IMR-90 (cell line): ENCODE measurements around the gene IQGAP2.

Experiments used
- BHLHE40 ChIP-seq: fragments of 150-350 bp; IDR thresholded peaks from 2 replicates; pipeline ENCODE4 v1.6.1; 2016; ENCODE audit warnings: mild to moderate bottlenecking, low read depth, low read length
- CEBPB ChIP-seq: IDR thresholded peaks from 2 replicates; pipeline ENCODE4 v1.6.1; 2012; ENCODE audit warnings: low read depth, low read length, improper control_type of control experiment
- CHD1 ChIP-seq: IDR thresholded peaks from 2 replicates; pipeline ENCODE4 v1.6.1; 2012; ENCODE audit warnings: low read depth, low read length, improper control_type of control experiment
- MAZ ChIP-seq: IDR thresholded peaks from 2 replicates; pipeline ENCODE4 v1.6.1; 2012; ENCODE audit warnings: low read depth, mild to moderate bottlenecking, low read length, improper control_type of control experiment, moderate library complexity, borderline replicate concordance
- MXI1 ChIP-seq: IDR thresholded peaks from 2 replicates; pipeline ENCODE4 v1.6.1; 2012; ENCODE audit warnings: low read depth, mild to moderate bottlenecking, low read length, moderate library complexity, borderline replicate concordance
- POLR2A ChIP-seq: IDR thresholded peaks from 2 replicates; pipeline ENCODE4 v1.6.1; 2012; ENCODE audit warnings: mild to moderate bottlenecking, low read depth, low read length
- RFX5 ChIP-seq: IDR thresholded peaks from 2 replicates; pipeline ENCODE4 v1.8.0; 2012; ENCODE audit warnings: low read depth, mild to moderate bottlenecking, low read length, moderate library complexity
- SMC3 ChIP-seq: fragments of 150-350 bp; IDR thresholded peaks from 2 replicates; pipeline ENCODE4 v1.6.1; 2016; ENCODE audit warnings: low read depth, mild to moderate bottlenecking, antibody characterized with exemption, low read length, moderate library complexity
- TF ChIP-seq, protein P1 (sequence below): conservative IDR thresholded peaks from 2 replicates; pipeline ENCODE4 v1.5.1; 2012; ENCODE audit warnings: mild to moderate bottlenecking, low read depth, low read length, improper control_type of control experiment
- TF ChIP-seq, protein P2 (sequence below): fragments of 150-350 bp; IDR thresholded peaks from 2 replicates; pipeline ENCODE4 v1.6.1; 2016; ENCODE audit warnings: low read depth, mild to moderate bottlenecking, low read length, moderate library complexity, borderline replicate concordance

DNA sequence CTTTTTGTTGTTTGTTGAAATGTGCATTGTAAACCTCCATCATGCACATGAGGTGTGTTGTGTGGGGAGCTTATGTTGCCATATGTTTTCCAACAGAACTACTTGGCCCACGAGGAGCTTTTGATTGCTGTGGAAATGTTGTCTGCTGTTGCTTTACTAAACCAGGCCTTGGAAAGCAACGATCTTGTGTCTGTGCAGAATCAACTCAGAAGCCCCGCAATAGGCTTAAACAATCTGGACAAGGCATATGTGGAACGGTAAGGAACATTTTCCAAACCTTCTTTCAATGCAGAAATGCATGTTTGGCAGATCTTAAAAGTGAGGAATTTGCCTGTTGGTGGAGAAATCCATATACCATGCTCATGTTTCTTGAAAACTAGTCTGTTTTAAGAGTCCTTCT is 197.6 kb downstream of the IQGAP2 start:
- TF ChIP-seq, protein P1, sequence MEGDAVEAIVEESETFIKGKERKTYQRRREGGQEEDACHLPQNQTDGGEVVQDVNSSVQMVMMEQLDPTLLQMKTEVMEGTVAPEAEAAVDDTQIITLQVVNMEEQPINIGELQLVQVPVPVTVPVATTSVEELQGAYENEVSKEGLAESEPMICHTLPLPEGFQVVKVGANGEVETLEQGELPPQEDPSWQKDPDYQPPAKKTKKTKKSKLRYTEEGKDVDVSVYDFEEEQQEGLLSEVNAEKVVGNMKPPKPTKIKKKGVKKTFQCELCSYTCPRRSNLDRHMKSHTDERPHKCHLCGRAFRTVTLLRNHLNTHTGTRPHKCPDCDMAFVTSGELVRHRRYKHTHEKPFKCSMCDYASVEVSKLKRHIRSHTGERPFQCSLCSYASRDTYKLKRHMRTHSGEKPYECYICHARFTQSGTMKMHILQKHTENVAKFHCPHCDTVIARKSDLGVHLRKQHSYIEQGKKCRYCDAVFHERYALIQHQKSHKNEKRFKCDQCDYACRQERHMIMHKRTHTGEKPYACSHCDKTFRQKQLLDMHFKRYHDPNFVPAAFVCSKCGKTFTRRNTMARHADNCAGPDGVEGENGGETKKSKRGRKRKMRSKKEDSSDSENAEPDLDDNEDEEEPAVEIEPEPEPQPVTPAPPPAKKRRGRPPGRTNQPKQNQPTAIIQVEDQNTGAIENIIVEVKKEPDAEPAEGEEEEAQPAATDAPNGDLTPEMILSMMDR = no peak
- TF ChIP-seq POLR2A (no peak), RFX5 (no peak), SMC3 (no peak), MXI1 (no peak), CEBPB (no peak), BHLHE40 (no peak), MAZ (no peak), CHD1 (no peak)
- TF ChIP-seq, protein P2, sequence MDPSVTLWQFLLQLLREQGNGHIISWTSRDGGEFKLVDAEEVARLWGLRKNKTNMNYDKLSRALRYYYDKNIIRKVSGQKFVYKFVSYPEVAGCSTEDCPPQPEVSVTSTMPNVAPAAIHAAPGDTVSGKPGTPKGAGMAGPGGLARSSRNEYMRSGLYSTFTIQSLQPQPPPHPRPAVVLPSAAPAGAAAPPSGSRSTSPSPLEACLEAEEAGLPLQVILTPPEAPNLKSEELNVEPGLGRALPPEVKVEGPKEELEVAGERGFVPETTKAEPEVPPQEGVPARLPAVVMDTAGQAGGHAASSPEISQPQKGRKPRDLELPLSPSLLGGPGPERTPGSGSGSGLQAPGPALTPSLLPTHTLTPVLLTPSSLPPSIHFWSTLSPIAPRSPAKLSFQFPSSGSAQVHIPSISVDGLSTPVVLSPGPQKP = no peak
